T1000 (cell line): ENCODE results near the gene CFB.
"Not testable (repeated sequence)": the region's sequence is repeated elsewhere in the genome, so short reads cannot be mapped to it uniquely, and the experiment has no call there.

Source experiments
- DNase-seq: peaks from one replicate; lab custom pipeline; 2025; ENCODE audit warnings: mixed read lengths; lab: John Stamatoyannopoulos, UW

Gene CFB

DNA sequence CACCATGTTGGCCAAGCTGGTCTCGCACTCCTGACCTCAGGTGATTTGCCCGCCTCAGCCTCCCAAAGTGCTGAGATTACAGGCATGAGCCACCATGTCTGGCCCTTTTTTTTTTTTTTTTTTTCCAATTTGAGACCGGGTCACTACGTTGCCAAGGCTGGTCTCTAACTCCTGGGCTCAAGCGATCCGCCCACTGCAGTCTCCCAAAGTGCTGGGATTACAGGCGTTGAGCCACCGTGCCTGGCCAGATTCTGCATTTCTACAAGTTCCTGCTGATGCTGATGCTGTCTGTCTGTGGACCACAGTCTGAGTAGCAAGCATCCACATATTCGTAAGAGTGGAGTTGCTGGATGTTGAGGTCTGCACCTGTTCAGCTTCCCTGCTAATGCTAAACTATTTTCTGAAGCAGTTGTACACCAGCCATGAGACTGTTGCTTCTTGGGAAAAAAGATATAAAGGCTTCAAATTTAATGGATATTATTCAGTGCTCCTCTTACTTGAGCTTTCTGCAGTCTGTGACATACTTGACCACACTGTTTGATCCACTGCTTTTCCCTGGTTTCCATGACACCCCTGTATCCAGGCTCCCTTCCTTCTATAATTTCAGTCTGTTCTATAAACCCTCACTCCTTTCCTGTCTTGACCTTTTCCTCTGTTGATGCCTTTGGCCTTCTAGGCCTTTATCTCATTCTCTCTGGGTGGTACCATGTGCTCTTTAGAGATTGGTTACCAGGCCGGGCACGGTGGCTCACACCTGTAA is 33.9 kb upstream of the CFB start:
- no peak for DNase-seq

DNA sequence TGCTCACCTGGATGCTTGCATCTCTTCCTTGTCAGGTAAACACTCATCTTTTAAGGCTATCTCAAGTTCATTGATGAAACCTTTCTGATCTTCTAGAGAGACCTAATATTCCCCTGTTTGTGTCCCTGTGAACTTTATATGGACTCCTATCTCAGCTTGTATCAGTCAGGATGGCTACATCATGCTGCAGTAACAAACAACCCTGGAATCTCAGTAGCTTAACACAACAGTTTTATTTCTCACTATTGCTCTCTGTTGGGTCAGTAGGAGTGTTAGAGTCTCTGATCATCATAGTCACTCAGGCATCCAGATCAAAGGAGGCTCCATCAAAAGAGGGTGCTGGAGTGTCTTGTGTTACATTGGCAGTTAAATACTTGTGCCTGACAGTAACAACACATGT is 30.5 kb upstream of the CFB start:
- no peak for DNase-seq

DNA sequence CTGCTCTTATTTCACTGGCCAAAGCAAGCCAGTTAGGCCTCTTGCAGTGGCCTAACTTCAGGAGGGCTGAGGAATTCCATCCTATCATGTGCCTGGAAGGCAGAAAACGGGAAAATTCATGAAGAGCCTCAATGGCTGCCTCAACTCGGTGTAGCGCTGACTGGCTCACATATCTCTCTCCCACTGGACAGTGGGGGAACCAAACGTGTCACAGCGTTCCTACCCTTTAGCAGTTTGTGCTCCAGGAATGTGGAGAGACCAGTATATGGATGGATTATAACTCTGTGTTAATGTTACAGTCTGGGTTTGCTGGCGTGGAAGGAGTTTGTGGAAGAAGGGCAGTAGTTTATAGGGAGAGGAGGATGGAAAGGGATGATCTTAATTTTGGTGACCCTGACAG is 30.1 kb upstream of the CFB start:
- DNase-seq: no peak

DNA sequence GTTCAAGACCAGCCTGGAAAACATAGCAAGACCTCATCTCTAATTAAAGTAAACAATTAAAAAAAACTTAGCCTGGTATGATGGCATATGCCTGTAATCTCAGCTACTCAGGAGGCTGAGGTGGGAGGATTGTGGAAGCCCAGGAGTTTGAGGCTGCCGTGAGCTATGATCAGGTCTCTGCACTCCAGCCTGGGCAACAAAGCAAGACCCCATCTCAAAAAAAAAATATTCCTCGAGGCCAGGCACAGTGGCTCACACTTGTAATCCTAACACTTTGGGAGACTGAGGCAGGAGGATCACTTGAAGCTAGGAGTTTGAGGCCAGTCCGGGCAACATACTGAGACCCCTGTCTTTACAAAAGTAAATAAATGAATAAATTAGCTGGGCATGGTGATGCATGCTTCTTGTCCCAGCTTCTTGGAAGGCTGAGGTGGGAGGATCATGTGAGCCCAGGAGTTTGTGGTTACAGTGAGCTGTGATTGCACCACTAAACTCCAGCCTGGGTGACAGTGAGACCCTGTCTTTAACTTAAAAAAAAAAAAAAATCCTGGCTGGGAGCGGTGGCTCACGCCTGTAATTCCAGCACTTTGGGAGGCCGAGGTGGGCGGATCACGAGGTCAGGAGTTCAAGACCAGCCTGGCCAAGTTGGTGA is 27.7 kb upstream of the CFB start:
- no peak for DNase-seq

GRCh38 chr6:31919624-31920303 is 26.1 kb upstream of the CFB start:
- DNase-seq: no peak

GRCh38 chr6:31920811-31921210 is 25.1 kb upstream of the CFB start:
- DNase-seq: no peak

DNA sequence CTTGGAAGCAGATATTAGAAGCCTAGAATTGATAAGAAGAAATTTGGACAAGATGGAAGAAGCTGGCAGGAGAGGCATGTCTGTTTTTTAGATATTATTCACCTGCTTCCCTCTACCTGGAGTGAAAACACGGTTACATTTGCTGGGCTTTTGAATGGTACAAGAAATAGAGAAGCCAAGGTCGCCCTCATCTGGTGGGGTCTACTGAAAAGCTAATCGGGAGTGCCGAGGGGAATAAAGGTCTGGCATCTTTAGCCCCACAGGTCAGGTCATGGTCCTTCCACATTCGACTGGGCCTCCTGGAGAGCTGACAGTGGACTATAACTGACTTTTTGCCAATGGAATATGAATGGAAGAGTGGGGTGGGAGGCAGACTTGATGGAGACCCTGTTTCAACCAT is 23.0 kb upstream of the CFB start:
- DNase-seq: no peak

GRCh38 chr6:31927242-31927862 is 18.5 kb upstream of the CFB start, which contains the start of gene C2:
C2 (plus strand) TSS chr6:31927717; CDS start chr6:31927753, 36 bp downstream.
- no peak for DNase-seq

- DNase-seq: no peak
Measured at GRCh38 chr6:31927863-31928671, 17.8 kb upstream of the CFB start.

DNA sequence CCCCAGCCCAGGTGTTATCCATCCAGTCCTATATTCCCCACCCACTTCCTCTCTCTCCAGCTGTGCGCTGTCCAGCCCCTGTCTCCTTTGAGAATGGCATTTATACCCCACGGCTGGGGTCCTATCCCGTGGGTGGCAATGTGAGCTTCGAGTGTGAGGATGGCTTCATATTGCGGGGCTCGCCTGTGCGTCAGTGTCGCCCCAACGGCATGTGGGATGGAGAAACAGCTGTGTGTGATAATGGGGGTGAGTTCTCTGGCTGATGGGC is 17.3 kb upstream of the CFB start:
- no peak for DNase-seq

- no peak for DNase-seq
Measured at GRCh38 chr6:31930962-31931361, 14.9 kb upstream of the CFB start.

DNA sequence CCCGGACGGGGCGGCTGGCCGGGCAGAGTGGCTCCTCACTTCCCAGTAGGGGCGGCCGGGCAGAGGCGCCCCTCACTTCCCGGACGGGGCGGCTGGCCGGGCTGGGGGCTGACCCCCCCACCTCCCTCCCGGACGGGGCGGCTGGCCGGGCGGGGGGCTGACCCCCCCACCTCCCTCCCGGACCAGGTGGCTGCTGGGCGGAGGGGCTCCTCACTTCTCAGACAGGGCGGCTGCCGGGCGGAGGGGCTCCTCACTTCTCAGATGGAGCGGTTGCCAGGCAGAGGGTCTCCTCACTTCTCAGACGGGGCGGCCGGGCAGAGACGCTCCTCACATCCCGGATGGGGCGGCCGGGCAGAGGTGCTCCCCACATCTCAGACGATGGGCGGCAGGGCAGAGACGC is 13.8 kb upstream of the CFB start:
- DNase-seq: not testable (repeated sequence)

GRCh38 chr6:31933537-31933936 is 12.4 kb upstream of the CFB start:
- no peak for DNase-seq

DNA sequence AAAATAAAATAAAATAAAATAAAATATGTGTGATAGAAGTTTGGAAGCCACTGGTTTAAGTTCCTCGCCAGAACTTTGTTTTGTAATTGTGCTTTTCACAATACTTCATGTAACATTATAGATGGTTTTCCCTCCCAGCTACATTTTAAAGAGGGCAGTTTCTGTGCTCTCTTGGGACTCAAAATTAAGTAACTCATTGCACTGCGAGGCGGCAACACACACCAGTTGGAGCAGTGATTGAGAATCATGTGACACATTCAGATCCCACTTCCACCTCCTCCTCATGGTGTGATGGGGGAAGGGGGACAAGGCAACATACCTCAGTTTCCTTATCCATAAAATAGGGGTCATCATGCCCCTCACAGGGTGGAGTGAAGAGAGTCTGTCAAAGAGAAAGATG is 10.9 kb upstream of the CFB start:
- no peak for DNase-seq

- no peak for DNase-seq
Measured at GRCh38 chr6:31935823-31936222, 10.1 kb upstream of the CFB start.

GRCh38 chr6:31940256-31940664 is 5.6 kb upstream of the CFB start:
- no peak for DNase-seq

GRCh38 chr6:31943742-31944141 is 2.2 kb upstream of the CFB start:
- no peak for DNase-seq

DNA sequence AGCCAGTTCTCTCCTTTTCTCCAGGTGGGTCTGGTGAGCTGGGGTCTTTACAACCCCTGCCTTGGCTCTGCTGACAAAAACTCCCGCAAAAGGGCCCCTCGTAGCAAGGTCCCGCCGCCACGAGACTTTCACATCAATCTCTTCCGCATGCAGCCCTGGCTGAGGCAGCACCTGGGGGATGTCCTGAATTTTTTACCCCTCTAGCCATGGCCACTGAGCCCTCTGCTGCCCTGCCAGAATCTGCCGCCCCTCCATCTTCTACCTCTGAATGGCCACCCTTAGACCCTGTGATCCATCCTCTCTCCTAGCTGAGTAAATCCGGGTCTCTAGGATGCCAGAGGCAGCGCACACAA is 765 bp upstream of the CFB start:
- DNase-seq: no peak

- no peak for DNase-seq
Measured at GRCh38 chr6:31946370-31946885, 533 bp downstream of the CFB start.

GRCh38 chr6:31947070-31947675 is 1.3 kb downstream of the CFB start:
- DNase-seq: no peak

- DNase-seq: no peak
Measured at GRCh38 chr6:31947864-31948263, 2.0 kb downstream of the CFB start.

- DNase-seq: no peak
Measured at GRCh38 chr6:31948306-31948705, 2.4 kb downstream of the CFB start.
